CD4-positive, alpha-beta T cell treated with Interleukin-15 for 1 hour (primary cell): ENCODE results near the gene MEF2D.
A peak's percentile ranks its signal among the peaks of the same experiment; 100 is the strongest.

Experiments
- DNase-seq: peaks from one replicate; pipeline ENCODE4 v3.0.0-alpha.2; 2020

MEF2D gene

DNA sequence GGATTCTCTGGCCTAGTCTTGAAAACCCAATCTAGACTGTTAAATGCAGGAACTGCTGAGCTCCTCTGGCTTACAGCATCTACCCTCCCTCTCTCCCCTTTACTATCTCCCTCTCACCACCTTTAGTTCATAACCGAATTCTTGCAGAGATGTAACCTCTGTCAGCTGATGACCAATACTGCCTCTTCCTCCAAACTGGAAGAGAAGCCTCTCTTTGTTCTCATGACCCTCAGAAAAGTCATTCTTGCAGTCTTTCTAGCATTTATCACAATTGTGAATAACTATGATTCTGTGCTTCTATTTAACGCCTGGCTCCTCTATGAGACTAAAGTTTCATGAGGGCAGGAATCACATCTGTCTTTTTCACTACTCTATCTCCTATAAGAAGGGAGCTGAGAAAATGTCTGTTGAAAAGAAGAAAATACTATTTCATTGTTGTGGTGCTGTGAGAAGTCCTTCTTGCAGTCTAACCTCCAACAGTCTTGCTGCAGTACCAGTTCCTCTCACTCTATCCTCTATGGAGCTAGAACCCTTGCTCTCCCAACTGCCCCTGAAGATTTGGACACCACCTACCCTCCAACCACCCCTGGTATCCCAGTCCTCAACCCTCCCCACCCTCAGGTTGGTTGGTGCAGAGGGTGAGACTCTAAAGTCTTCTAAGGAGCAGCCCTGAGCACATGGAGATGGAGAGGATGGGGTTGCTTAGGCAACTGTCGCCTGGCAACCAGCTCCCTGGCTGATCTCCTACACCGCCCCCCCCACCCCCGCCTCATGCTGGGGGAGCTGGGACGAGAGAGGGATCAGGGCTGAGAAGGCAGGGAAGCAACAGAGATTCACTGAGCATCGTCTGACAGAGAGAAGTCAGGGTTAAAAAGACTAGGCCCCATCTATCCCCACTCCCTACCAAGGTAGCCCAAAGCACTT, 13.9 kb downstream of the MEF2D start:
- no peak for DNase-seq

DNA sequence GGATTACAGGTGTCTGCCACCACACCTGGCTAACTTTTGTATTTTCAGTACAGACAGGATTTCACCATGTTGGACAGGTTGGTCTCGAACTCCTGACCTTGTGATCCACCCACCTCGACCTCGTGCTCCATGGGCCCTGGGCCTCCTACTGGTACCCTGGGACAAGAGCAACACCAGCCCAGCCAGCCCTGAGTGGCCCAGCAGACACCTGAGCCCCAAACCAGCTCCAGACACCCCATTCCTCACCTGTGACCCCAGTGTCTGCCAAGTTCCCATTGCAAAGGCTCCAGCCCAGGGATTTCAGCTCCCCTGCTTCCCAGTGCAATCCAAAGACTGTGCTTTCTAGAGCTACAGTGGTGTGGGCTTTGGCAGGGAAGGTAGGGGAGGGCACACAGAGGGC, 14.6 kb downstream of the MEF2D start:
- DNase-seq, result no peak

DNA sequence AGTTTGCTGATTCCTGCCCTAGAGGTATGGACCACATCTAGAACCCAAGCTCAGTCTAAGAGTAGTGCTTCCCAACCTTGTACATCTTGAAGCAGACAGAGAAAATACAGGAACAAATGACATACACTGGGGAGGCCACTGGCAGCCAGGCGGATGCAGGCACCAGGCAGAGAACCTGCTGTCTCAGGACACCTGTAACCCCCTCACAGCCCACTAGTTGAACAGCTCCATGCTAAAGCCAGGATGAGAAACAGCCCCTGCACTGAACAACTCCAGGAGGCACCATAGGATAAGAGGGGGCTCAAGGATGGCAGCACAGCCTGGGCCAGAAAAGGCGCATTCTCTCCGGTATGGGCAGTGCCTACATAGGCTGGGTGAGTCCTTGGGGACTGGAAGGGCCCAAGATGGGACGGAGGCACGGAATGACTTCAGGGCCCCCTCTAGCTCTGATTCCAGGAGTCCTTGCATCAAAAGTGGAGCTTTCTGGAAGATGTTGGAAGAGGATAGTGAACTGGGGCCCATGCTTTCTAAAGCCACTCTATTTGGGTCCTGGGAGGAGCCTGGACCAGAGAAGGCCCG, 16.0 kb downstream of the MEF2D start:
- DNase-seq, result no peak

DNA sequence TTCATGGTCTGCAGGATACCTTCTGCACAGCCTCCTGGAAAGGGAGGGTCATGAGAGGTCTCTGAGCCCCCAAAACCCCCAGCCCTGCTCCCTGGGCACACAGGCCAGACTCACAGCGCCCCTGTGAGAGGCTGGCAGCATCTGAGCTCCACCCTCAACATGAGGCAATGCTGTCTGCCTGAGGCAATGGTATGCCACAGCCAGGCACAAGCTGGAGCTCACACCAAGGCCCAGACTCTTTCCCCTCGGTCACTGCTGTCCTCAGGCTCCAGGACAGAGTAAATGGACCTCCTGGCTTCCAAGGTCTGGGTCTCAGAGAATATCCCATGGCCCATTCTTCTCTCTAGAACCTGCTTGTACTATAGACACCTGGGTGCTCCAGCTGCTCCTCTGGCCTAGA, 17.2 kb downstream of the MEF2D start:
- DNase-seq, result no peak

DNA sequence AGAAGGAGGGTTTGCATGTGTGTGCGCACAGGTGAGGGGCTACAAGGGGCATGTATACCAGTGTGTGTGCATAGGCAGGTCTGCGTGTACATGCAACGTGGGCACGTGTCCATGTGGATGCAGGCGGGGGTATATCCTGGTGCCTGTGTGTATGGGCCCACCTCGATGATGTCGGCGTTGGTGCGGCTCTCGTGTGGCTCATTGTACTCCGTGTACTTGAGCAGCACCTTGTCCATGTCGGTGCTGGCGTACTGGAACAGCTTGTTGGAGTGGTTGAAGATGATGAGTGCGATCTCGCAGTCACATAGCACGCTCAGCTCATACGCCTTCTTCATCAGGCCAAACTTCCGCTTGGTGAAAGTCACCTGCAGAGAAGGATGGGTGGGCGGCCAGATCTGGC, 18.3 kb downstream of the MEF2D start:
- no peak for DNase-seq

DNA sequence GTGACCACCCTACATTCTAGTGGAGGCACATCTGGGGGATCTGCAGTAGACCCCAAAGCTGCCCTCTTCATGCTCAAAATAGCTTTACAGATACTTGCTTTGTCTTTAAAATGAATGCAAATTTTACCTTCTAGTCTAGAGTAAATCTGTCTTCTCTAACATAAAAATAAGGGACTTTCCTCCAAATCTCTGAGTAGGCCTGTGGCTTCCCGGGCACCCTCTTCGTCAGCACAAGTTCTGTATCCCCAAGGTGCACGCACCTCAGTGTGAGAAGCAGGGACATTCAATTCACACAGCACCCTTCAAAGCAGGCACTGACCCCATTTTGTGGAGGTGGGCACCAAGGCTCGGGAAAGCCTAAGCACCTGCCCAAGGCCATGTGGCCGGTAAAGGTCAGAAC, 19.0 kb downstream of the MEF2D start:
- no peak for DNase-seq

DNA sequence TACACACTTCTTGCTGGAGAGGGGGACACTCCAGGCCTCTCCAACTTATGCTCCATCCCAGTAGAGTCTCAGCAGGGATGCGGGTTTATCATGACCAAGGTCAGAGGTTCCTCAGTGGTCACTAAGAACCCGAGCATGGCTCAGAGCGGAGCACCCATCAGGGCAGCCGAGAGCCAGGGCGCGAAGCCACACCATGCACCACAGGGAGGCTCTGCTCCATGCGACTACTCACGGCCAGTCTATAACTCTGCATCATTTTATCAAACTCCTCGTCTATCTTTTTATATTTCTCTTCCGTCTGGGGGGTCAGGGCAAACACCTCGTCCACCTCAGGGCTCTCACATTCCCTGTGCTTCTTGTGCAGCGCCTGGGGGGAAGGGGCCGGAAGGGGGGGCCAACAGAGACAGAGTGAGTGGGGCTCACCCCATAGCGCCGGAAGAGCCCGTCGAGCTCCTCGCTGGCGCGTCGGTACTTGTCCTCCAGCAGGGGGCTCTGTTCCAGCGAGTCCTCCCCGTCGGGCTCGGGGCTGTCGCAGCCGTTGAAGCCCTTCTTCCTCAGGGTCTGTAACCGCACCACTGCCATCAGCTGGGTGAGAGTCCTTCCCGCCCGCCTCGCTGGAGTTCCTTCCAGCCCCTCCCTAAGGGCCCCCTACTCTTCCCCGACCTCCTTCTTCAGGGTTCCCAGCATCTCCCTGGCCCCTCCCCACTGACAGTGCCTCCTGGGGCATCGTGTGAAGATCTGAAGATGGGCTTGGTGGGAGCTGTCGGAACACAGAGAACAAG, 20.0 kb downstream of the MEF2D start:
- DNase-seq, result peak; percentile 82

DNA sequence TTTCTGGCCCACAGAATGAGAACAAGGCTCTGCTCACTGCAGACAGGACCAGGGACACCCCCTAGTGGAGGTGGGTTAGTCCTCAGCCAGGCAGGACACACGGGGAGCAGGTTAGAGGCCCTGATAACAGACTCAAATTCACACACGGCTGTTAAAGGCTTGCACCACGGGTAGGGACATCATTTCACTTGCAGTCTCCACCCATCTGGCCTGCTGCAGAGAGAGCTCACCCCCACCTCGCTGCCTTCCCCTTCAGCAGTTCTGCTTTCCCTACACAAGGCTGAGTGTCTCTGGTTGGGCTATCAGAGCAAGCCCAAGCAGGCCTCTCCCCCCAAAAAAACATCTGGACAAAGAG, 20.6 kb downstream of the MEF2D start:
- DNase-seq, result peak; percentile 32

DNA sequence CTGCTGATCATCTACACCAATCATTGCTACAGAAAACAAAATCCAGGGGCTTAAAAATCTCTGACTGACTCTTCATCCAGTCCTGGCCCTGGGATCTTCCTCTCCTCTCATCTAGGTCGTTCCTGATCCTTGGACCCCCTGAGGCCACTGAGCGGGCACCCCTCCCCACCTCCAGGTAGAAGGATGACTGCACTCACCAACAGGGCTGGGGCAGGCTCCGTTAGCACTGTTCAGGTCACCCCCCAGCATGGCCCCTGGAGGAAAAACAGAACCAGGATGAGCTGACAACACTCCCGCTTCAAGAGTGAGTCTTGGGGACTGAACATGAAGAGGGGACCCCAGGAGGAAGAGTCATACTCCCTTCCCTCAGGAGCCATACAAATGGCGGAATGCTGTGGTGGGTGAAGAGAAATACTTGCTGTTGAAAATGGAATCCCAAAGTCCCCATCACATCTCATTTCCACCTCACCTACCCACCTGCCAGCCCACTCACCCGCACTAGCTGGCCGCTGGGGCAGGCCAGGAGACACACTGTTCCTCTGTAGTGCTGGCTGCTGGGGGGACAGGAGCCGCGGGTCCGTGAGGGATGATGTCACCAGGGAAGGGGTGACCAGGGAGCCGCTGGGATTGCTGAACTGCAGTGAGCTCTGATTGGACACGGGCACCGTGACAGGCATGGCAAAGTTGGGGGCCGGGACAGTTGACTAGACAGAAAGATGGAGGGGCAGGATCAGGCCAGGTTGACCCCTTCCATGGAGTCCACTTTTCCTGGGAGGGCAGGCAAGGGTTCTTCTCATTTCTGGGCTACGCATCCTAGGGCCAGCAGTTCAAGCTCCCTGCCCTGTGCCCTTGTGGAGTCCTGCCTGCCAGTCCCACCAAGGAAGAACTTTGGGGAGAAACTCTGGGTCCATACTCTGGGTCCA, 21.2 kb downstream of the MEF2D start:
- DNase-seq, result no peak

DNA sequence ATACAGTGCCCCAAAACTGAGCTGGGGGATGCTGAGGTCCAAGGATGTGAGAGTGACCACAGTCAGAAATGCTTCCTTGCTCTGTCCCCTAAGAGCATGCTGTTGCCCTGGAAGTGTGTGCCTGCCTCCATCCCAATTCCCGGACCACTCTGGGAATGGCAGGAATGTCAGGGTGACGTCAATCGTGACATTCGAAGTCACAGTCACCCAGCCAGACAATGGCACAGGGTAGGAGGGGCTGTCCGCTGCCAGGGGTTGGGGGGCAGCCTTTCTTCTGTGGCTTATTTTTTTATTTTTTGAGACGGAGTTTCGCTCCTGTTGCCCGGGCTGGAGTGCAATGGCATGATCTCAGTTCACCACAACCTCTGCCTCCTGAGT, 22.3 kb downstream of the MEF2D start:
- DNase-seq, result no peak

DNA sequence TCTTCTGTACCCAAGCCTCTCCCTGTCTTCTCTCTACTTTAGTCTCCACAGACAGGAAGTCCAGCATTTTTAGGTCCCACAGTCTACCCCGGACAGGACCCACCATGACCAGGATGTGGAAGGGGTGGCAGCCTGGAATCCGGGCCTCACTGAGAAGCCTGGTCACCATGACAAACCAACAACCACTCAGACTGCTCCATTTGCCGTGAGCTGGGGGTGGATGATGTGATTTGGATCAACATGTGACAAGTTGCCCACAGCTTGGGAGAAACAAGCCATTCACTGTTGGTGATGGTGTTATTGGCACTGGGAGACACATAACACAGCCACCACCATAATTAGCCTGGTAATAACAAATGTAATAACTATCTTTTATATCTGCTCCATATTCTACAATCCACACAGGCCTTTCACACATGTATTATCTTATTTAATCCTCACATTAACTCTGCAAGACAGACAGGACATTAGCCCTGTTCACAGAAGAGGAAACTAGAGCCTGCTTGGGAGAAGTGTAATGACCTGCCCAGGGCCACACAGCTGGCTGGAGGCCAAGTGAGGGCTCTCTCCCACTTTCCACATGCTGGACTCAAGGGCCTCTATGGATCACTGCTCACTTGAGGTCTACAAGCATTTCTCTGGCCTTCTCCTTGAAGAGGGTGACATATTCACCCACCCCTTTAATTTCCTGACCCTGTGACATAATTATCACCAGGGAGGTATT, 22.9 kb downstream of the MEF2D start:
- no peak for DNase-seq

DNA sequence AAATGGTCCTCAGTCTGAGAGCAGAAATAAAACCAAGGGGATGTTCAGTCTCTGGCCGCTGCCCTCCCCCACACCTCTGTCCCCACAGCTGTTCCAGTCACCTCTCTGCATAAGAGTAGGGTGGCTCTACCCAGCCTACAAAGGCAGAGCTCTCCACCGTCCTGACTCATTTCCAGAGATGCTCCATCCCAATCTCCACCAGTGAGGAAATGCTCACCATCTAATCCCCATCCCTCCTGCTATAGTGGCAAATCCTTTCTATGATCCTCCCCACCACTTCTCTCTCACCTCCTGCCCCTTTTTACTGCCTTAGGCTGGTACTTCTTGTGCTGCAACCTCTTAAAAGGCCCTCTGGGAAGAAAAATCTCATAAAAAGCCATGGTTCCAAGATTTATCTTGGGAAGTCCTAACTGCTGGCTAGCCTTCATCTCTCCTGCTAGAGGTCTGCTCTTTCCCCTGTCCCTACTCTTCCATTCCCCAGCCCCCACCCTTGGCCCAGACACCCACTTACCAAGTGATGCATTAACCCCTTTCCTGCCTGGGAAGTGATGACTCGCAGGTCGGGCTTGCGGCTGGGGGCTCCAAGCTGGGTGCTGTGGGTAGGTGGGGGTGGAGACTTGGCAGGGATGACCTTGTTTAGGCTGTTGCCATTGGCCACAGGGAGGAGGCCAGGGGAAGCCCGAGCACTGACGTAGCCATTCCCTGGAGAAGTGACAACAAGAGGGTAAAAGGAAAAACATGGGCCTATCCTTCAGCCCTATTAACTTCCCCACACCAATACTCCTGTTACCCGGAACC, 23.9 kb downstream of the MEF2D start:
- DNase-seq, result no peak

DNA sequence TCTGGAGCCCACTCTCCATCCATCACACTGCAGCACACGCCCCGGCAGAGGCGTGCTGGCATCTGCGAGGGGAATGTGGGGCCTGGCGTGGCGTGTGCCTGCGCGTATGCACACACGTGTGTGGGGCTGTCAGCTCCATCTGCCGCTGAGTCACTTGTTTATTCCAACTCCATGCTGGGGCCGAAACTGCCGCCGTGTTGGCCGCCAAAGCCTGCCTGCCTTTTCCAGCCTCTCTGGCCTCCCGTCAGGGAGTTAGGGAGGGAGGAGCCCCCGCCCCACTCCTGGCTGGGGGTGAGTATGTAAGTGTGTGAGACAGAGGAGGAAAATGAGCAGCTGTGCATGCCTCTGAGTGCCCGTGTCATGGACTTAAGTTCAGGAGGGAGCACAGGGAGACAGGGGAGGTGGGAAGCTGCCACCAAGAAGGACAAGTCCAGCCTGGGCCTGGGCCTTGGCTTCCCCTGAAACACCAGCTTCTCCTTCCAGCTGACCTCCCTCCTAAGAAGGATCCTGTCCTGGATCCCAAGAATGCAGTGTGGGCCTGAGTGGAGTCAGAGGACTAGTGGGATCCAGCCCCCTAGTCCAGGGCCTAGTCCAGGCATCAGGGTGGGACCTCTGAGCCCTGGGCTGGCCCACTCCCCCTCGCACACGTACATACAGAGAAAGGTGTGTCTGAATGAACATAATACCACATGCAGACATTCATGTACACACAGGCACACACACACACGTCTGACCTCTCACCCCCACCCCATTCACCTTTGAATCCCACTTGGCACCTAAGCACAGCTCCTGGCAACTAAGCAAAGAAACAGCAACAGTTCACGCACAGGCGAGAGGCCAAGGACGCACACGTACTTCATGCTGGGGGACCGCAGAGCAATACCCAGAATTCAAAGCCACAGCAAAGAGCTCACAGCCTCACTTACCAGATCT, 24.7 kb downstream of the MEF2D start:
- DNase-seq, result no peak

DNA sequence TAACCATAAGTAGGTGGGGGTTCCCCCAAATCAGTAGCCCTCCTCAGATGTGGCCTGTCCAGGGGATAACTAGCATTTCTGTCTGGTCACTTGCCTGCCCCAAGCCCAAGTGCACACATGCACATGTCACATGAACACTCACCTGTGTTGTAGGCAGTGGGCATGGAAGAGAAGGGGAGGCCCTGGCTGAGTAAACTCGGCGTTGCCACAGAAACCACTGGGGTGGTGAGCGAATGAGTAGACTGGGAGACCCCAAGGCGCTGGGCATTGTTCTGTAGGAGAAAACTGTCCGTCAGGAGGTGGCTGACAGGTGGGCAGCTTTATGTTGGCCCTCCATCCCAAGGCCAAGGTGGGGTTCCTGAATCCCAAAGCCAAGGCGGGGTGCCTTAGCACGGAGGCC, 25.6 kb downstream of the MEF2D start:
- DNase-seq, result no peak

DNA sequence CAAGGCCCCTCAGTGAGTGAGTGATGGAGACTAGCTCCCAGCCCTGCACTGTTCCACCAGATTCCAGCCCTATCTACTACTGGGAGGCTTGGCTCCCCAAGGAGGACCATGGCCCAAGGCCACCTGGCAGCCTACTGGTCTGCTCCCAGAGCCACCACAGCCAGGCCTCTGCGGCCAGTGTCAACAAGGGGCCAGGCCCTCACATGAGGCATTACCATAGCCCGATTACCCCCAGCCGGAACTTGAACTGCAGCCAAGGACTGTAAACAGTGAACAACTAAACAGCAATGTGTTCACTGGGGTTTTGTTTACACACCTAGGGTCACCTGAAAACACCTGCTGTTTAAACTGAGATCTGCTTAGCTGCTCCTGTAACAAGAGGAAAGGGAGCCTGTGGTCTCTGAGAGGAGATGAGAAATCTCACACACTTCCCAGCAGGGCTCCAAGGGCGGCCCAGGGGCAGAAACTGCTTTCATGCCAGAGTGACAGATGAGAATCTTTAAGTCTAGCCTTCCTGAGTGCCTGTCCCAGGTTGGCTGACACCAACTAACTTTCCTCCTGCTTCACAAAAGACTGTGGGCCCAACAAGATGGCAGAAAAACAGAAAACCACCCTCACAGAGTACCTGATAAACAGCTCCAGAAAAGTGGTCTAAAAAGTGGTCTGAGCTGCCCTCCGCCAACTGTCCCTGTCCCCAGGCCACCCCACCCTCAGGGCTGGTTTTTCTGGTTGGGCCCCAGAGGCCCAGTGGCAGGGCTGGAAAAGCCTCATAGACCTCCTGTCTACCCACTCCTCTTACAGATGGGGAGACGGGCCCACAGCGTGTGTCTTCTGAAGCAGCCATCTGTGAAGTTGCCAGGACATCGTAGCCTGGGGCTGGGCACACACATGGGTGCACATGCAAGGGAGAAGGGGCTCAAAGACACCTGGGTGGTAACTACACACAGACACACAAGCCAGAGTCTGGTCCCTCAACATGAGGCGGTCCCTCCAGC, 28.8 kb downstream of the MEF2D start:
- DNase-seq, result no peak

DNA sequence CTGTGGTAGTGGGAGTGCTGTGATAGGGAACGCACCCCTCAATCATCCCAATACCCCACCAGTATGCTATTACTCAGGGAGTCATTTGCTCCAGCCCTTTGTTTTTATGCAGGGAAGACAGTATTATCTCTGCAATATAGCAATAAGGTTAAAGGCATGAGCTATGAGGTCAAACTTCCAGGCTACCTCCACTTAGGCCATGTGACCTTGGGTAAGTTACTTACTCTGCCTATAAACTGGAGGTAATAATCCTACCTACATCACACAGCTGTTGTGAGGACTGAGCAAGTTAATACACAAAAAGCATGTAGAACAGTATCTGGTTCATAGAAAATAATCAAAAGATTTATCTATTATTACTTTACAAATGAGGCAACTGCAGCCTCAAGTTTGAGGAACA, 30.1 kb downstream of the MEF2D start:
- DNase-seq, result no peak

DNA sequence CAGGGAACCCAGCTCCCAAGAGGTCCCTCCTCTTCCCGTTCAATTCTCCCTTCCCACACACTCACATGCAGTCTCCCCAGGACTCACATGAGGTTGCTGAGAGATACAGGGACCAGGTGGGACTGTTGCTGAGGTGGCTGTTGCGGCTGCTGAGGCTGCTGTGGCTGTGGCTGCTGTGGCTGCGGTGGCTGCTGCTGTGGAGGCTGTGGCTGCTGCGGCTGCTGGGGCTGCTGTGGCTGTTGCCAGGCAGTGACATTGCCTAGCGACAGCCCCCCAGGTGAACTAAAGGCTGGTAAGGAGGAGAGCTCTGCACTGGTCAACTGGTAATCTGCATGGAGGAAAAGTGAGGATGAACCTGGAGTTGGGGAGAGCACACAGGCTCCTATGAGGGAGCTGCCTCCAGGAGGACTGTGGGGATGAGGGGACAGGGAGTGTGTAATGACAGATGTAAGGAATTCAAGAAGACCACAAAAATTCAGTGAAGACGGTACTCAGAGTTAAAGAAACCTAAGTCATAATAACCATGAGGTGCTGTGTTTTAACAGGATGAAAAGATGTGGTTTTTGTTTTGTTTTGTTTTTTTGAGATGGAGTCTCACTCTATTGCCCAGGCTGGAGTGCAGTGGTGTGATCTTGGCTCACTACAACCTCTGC, 31.8 kb downstream of the MEF2D start:
- no peak for DNase-seq

DNA sequence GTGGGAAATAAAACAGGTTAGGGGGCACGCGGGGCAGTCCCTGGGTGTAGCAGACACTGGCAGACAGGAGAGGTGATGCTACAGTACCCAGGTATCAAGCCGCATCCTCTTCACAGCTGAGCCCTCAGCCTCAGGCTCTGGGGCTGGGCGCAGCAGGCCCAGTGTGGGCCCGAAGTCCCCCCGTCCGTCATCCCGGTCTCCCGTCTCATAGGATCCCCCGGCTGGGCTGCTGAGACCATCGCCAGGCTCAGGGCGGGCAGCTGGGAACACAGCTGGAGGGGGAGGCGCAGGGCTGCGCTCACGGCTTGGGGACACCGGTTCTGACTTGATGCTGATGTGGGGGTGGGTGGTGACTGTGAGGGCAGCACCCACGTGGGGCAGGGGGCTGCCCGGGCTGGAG, 32.7 kb downstream of the MEF2D start:
- no peak for DNase-seq
